Measurements from ENCODE around the gene ATCAY.

- TF ChIP-seq GATA2 (IDR thresholded peaks at IDR 0.05; ENCODE audit: low read depth, low read length) = no peak
- TF ChIP-seq GATA3 (IDR thresholded peaks at IDR 0.05; ENCODE audit: low read depth, low read length) = no peak
Observed at GRCh38 chr19:3852177-3852511, 28.3 kb upstream of the ATCAY start.
